Measurements from ENCODE around the gene CCR7. TPM values are rescaled to one million over a fixed set of nuclear protein-coding genes. Genes with fewer than 3 reads are reported as not detected.
A peak's percentile ranks its signal among the peaks of the same experiment; 100 is the strongest.

Gene CCR7
- polyA plus RNA-seq, 2 of the 4 experiments (the other 2 are of a cell fraction) = 0.84 to 1.4 TPM

GRCh38 chr17:40531051-40531991, 34.0 kb downstream of the CCR7 start (continued):
- no peak for TF ChIP-seq CBX8 (IDR thresholded peaks at IDR 0.05)

DNA sequence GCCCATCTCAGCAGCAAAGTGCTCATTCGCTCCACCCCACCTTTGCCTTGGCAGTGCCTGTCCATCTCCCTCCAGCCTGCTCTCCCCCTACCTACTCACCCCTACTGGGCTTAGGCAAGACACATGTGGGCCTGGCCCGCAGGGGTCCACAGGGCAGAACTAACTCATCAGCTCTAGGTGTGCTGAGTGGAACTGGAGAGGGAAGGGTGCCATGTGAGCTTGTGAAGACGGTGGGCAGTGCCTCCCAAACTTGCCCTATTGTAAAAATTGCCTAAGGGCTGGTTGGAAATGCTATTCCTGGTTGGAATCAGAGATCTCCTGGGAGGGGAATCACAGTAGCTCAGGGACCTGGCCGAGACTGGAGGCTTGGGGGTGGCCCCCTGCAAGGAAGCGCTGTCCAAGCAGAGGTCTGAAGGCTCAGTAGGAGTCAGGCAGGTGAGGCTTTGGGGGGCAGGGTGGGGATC, 34.7 kb downstream of the CCR7 start:
- Histone ChIP-seq H3K4me2 (peak overlapping the region; percentile 7; the same call in 1 of the 3 replicates), H3K9me3 (peaks cover 20% of the 10 kb centered on the region), H3K27ac (peak overlapping the region; percentile 95 to 99), H3K4me3 (no peak overlapping the region), H3K4me1 (peaks cover 50% of the 10 kb centered on the region)
- DNase-seq (ENCODE audit: low read depth in 1 of 2, low spot score in 1 of 2) (no peak), ATAC-seq (no peak), FAIRE-seq (no peak)
- WGBS (ENCODE audit: missing lambda C conversion rate) = 83% methylated on average over 5 of the region's 5 CpGs
- TF ChIP-seq, protein P1, sequence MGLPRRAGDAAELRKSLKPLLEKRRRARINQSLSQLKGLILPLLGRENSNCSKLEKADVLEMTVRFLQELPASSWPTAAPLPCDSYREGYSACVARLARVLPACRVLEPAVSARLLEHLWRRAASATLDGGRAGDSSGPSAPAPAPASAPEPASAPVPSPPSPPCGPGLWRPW (IDR thresholded peaks at IDR 0.05) = no peak
- TF ChIP-seq ZSCAN20 (CRISPR knock-in tag; IDR thresholded peaks at IDR 0.05) = no peak
- no peak for TF ChIP-seq KDM5A (IDR thresholded peaks at IDR 0.05)
- no peak for TF ChIP-seq NPAS2 (CRISPR knock-in tag; IDR thresholded peaks at IDR 0.05; ENCODE audit: borderline replicate concordance)
- TF ChIP-seq RARB (CRISPR knock-in tag; IDR thresholded peaks at IDR 0.05) = no peak
- no peak for TF ChIP-seq CHD2 (IDR thresholded peaks at IDR 0.05; ENCODE audit: low read length, partially characterized antibody)
- TF ChIP-seq ZFP36 (IDR thresholded peaks at IDR 0.05; ENCODE audit: borderline replicate concordance, partially characterized antibody) = no peak
- no peak for TF ChIP-seq KDM1A (IDR thresholded peaks at IDR 0.05; ENCODE audit: low read depth)
- no peak for TF ChIP-seq MAZ (IDR thresholded peaks at IDR 0.05; ENCODE audit: borderline replicate concordance, low read depth, low read length)
- TF ChIP-seq, protein P2, sequence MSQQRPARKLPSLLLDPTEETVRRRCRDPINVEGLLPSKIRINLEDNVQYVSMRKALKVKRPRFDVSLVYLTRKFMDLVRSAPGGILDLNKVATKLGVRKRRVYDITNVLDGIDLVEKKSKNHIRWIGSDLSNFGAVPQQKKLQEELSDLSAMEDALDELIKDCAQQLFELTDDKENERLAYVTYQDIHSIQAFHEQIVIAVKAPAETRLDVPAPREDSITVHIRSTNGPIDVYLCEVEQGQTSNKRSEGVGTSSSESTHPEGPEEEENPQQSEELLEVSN (IDR thresholded peaks at IDR 0.05; ENCODE audit: borderline replicate concordance, low read depth) = no peak
- no peak for TF ChIP-seq GATA3 (IDR thresholded peaks at IDR 0.05; ENCODE audit: borderline replicate concordance)
- no peak for TF ChIP-seq HDAC2 (IDR thresholded peaks at IDR 0.05)
- TF ChIP-seq, protein P3, sequence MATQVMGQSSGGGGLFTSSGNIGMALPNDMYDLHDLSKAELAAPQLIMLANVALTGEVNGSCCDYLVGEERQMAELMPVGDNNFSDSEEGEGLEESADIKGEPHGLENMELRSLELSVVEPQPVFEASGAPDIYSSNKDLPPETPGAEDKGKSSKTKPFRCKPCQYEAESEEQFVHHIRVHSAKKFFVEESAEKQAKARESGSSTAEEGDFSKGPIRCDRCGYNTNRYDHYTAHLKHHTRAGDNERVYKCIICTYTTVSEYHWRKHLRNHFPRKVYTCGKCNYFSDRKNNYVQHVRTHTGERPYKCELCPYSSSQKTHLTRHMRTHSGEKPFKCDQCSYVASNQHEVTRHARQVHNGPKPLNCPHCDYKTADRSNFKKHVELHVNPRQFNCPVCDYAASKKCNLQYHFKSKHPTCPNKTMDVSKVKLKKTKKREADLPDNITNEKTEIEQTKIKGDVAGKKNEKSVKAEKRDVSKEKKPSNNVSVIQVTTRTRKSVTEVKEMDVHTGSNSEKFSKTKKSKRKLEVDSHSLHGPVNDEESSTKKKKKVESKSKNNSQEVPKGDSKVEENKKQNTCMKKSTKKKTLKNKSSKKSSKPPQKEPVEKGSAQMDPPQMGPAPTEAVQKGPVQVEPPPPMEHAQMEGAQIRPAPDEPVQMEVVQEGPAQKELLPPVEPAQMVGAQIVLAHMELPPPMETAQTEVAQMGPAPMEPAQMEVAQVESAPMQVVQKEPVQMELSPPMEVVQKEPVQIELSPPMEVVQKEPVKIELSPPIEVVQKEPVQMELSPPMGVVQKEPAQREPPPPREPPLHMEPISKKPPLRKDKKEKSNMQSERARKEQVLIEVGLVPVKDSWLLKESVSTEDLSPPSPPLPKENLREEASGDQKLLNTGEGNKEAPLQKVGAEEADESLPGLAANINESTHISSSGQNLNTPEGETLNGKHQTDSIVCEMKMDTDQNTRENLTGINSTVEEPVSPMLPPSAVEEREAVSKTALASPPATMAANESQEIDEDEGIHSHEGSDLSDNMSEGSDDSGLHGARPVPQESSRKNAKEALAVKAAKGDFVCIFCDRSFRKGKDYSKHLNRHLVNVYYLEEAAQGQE (IDR thresholded peaks at IDR 0.05) = no peak
- no peak for TF ChIP-seq TP53 (CRISPR knock-in tag; IDR thresholded peaks at IDR 0.05)
- TF ChIP-seq SMC3 (IDR thresholded peaks at IDR 0.05) = no peak
- CTCF ChIA-PET = interaction anchor here (0.6 to 36.6 kb wide), 13 partner anchors 9 to 646 kb away, joined by 3 to 1144 read pairs (median 5); partner anchors contain the start of genes CCR7 and IGFBP4
- POLR2A ChIA-PET = interaction anchor here (6.2 kb wide), 1 partner anchor 63 kb away, joined by 177 read pairs; no protein-coding TSS in a partner anchor

DNA sequence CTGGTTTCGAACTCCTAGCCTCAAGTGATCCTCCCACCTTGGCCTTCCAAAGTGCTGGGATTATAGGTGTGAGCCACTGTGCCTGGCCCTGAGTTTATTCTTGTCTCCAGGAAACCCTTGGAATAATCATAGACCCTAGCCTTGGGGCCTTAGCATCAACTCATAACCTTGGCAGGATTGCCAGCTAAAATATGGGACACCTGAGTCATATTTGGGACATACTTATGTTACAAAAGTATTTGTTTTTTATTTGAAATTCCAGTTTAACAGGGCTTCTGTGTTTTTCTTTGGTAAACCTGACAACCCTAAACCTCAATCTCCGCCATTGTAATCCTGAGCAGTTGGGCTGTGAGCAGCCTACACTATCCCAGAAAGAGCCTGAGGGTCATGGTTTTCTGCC, 35.3 kb downstream of the CCR7 start:
- Histone ChIP-seq H3K27ac (peak overlapping the region; percentile 95 to 99), H3K4me1 (peaks cover 50% of the 10 kb centered on the region), H3K4me3 (no peak overlapping the region), H3K9me3 (peaks cover 26% of the 10 kb centered on the region), H3K4me2 (no peak overlapping the region)
- no peak for ATAC-seq
- CTCF ChIA-PET = interaction anchor here (0.6 to 36.6 kb wide), 13 partner anchors 8 to 646 kb away, joined by 3 to 1144 read pairs (median 5); partner anchors contain the start of genes CCR7 and IGFBP4
- FAIRE-seq = no peak
- TF ChIP-seq, protein P4, sequence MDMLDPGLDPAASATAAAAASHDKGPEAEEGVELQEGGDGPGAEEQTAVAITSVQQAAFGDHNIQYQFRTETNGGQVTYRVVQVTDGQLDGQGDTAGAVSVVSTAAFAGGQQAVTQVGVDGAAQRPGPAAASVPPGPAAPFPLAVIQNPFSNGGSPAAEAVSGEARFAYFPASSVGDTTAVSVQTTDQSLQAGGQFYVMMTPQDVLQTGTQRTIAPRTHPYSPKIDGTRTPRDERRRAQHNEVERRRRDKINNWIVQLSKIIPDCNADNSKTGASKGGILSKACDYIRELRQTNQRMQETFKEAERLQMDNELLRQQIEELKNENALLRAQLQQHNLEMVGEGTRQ (IDR thresholded peaks at IDR 0.05) = no peak
- TF ChIP-seq FOSL2 (IDR thresholded peaks at IDR 0.05) (no peak), FOSL2 (CRISPR knock-in tag; IDR thresholded peaks at IDR 0.05) (peak; percentile 22; the same call in 1 of the 2 replicates)
- WGBS (ENCODE audit: missing lambda C conversion rate) = 91% methylated on average over 2 of the region's 2 CpGs
- POLR2A ChIA-PET = interaction anchor here (6.2 kb wide), 1 partner anchor 62 kb away, joined by 177 read pairs; no protein-coding TSS in a partner anchor
- DNase-seq (ENCODE audit: low read depth in 1 of 2, low spot score in 1 of 2) = no peak
